NT2/D1 (cell line): ENCODE data around the gene SERPINE2.

ENCODE experiments used
- SUZ12 ChIP-seq: IDR thresholded peaks from 2 replicates; pipeline ENCODE4 v1.6.1; 2011; ENCODE audit not compliant: insufficient read length, insufficient read depth; ENCODE audit errors: extremely low read depth
- YY1 ChIP-seq: IDR thresholded peaks from 2 replicates; pipeline ENCODE4 v1.6.1; 2011; ENCODE audit not compliant: insufficient read length, insufficient read depth
- ZNF274 ChIP-seq: IDR thresholded peaks from 2 replicates; pipeline ENCODE4 v1.6.1; 2011; ENCODE audit warnings: mild to moderate bottlenecking, low read depth, low read length

DNA sequence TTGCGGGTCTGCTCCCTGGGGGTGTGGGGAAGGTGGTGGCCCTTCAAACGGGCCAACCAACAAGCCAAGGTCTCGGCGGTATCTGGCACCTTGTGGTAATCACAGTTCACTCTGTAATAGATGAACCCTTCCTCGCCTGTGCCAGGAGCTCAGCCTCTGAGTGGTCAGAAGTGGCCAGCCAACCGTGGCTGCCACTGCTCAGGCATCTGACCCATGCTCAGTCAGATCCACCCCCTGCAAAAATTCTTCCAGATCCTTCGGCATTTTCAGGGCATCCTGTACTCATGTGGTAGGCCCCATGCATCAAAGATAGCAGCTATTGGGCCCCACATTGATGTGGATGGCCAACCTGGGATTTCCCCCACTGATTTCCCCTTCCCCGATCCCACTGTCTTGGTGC lies 39.6 kb upstream of the SERPINE2 start:
- TF ChIP-seq SUZ12 (no peak), YY1 (no peak), ZNF274 (no peak)
